Thyroid gland (tissue), 4 donors: ENCODE measurements around the gene ATP13A2.
A peak's percentile ranks its signal among the peaks of the same experiment; 100 is the strongest.

Experiments
- POLR2A ChIP-seq, 2 donors: fragments of 450-650 bp; IDR thresholded peaks; one replicate each; pipeline ENCODE4 v1.6.1; 2017; ENCODE audit warnings: antibody characterized with exemption in 2 of 2, mild to moderate bottlenecking in 2 of 2, moderate library complexity in 1 of 2
- TF ChIP-seq, protein P1 (sequence below), 6 experiments: fragments of 200-600 bp in 3 of 6; fragments of 450-650 bp in 3 of 6; sonication (generic) in 3 of 6; IDR thresholded peaks; one replicate each; pipeline ENCODE4 v1.5.1; 2016 to 2019; ENCODE audit warnings: antibody characterized with exemption in 6 of 6, mild to moderate bottlenecking in 2 of 6, inconsistent platforms in 1 of 6, moderate library complexity in 1 of 6

GRCh38 chr1:17045634-17046333, 34.1 kb upstream of the ATP13A2 start:
- TF ChIP-seq, protein P1, sequence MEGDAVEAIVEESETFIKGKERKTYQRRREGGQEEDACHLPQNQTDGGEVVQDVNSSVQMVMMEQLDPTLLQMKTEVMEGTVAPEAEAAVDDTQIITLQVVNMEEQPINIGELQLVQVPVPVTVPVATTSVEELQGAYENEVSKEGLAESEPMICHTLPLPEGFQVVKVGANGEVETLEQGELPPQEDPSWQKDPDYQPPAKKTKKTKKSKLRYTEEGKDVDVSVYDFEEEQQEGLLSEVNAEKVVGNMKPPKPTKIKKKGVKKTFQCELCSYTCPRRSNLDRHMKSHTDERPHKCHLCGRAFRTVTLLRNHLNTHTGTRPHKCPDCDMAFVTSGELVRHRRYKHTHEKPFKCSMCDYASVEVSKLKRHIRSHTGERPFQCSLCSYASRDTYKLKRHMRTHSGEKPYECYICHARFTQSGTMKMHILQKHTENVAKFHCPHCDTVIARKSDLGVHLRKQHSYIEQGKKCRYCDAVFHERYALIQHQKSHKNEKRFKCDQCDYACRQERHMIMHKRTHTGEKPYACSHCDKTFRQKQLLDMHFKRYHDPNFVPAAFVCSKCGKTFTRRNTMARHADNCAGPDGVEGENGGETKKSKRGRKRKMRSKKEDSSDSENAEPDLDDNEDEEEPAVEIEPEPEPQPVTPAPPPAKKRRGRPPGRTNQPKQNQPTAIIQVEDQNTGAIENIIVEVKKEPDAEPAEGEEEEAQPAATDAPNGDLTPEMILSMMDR (IDR thresholded peaks at IDR 0.05), result peak in 5 of 6 experiments; percentile 33 to 90 (median 84)
- TF ChIP-seq POLR2A (IDR thresholded peaks at IDR 0.05), result no peak
